ENCODE measurements around the gene CELSR2. TPM values are rescaled to one million over a fixed set of nuclear protein-coding genes. Genes with fewer than 3 reads are reported as not detected.

Gene CELSR2
- total RNA-seq, 1 experiment from 2014 or later = 30.2 TPM

DNA sequence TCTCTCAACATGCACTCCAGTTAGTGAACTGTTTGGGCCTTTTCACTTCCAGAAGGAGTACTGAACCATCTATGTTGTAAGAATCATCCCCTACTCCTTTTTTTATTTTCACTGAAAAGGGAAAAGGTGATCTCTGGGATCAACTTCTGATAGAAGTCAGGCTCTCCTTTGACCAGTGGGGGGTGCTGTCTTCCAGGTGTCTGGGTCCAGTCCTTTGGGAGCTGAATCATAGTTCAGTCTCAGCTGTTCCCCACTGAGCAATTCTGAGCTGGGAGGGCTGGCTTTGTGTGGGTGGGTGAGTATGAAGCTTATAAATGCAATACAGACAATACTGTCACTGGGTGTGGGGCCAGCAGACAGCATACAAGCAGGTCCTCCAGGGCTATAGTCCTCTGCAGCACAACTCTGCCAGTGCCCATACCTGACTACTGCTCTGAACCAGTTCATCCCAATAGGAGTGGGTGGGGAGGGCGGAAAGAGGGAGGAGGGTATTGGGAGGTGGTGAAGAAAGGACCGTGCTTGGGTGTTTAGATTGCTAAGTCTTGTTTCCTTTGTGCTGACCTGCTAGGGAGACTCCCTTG lies 48.1 kb upstream of the CELSR2 start:
- no peaks in the 10 kb centered on the region for H3K36me3 ChIP-seq (ENCODE audit: insufficient read depth, low read length, poor library complexity, severe bottlenecking)
- H3K4me1 ChIP-seq (ENCODE audit: insufficient read depth, low read length, poor library complexity, severe bottlenecking) = peaks cover 5% of the 10 kb centered on the region
- H3K27ac ChIP-seq (ENCODE audit: low read depth, low read length, poor library complexity, severe bottlenecking) = no peak overlapping the region
- no TSS peak for BruUV-seq (replicated peaks)
- H3K4me3 ChIP-seq (ENCODE audit: low read depth, low read length, poor library complexity, severe bottlenecking) = no peak overlapping the region
- TF ChIP-seq, protein P1, sequence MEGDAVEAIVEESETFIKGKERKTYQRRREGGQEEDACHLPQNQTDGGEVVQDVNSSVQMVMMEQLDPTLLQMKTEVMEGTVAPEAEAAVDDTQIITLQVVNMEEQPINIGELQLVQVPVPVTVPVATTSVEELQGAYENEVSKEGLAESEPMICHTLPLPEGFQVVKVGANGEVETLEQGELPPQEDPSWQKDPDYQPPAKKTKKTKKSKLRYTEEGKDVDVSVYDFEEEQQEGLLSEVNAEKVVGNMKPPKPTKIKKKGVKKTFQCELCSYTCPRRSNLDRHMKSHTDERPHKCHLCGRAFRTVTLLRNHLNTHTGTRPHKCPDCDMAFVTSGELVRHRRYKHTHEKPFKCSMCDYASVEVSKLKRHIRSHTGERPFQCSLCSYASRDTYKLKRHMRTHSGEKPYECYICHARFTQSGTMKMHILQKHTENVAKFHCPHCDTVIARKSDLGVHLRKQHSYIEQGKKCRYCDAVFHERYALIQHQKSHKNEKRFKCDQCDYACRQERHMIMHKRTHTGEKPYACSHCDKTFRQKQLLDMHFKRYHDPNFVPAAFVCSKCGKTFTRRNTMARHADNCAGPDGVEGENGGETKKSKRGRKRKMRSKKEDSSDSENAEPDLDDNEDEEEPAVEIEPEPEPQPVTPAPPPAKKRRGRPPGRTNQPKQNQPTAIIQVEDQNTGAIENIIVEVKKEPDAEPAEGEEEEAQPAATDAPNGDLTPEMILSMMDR (conservative IDR thresholded peaks at IDR 0.05; ENCODE audit: low read depth, low read length) = peak; percentile 91
- TF ChIP-seq EZH2 (IDR thresholded peaks at IDR 0.05; ENCODE audit: borderline replicate concordance, low read depth, low read length, poor library complexity, severe bottlenecking) = no peak
- POLR2A ChIA-PET (ENCODE audit: low non-redundant PET) = no interaction called here
- intact Hi-C loops (cut with micrococcal nuclease; ENCODE audit: unreplicated experiment) = loop anchor here (5.0 kb wide), 2 partner anchors 61 to 196 kb away; partner anchors contain the start of gene SORT1
- no peaks in the 10 kb centered on the region for H3K9me3 ChIP-seq (ENCODE audit: low read depth, low read length, poor library complexity, severe bottlenecking)
- CTCF ChIA-PET = interaction anchor here (0.6 to 1.0 kb wide), 8 partner anchors 13 to 331 kb away, joined by 3 to 11 read pairs (median 4); partner anchors contain the start of gene SARS1
- peak; percentile 89 for DNase-seq (ENCODE audit: low spot score)
- H3K27me3 ChIP-seq (replicated peaks; ENCODE audit: insufficient read depth, low read depth, low read length, poor library complexity) = no peaks in the 10 kb centered on the region

DNA sequence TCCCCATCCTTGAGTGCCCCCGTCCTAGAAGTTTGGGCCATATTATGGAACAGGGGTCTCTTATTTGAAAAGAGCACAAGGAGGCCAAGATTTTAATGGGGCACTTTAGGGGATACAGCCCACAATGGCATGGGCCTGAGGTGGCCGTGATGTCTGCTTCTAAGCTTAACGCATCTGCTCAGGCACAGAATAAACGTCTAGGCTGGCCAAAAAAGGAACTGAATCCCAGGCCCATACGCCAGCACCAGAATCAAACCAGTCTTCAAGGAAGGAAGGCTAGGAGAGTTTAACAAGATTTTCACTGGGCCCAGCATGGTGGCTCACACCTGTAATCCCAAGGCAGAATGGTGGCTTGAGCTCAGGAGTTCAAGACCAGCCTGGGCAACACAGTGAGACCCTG lies 44.9 kb upstream of the CELSR2 start:
- H3K4me1 ChIP-seq (ENCODE audit: insufficient read depth, low read length, poor library complexity, severe bottlenecking) = peaks cover 15% of the 10 kb centered on the region
- intact Hi-C loops (cut with micrococcal nuclease; ENCODE audit: unreplicated experiment) = loop anchor here (5.0 kb wide), 2 partner anchors 58 to 193 kb away; partner anchors contain the start of gene SORT1
- H3K36me3 ChIP-seq (ENCODE audit: insufficient read depth, low read length, poor library complexity, severe bottlenecking) = no peaks in the 10 kb centered on the region
- DNase-seq (ENCODE audit: low spot score) = no peak
- POLR2A ChIA-PET (ENCODE audit: low non-redundant PET) = no interaction called here
- BruUV-seq (replicated peaks) = no TSS peak
- CTCF ChIA-PET = no interaction called here
- H3K4me3 ChIP-seq (ENCODE audit: low read depth, low read length, poor library complexity, severe bottlenecking) = no peak overlapping the region
- TF ChIP-seq EZH2 (IDR thresholded peaks at IDR 0.05; ENCODE audit: borderline replicate concordance, low read depth, low read length, poor library complexity, severe bottlenecking) = no peak
- TF ChIP-seq, protein P1 (conservative IDR thresholded peaks at IDR 0.05; ENCODE audit: low read depth, low read length) = no peak
- no peaks in the 10 kb centered on the region for H3K9me3 ChIP-seq (ENCODE audit: low read depth, low read length, poor library complexity, severe bottlenecking)
- H3K27me3 ChIP-seq (replicated peaks; ENCODE audit: insufficient read depth, low read depth, low read length, poor library complexity) = no peaks in the 10 kb centered on the region
- no peak overlapping the region for H3K27ac ChIP-seq (ENCODE audit: low read depth, low read length, poor library complexity, severe bottlenecking)

GRCh38 chr1:109206339-109206738 lies 43.0 kb upstream of the CELSR2 start:
- Histone ChIP-seq H3K9me3 (ENCODE audit: low read depth, low read length, poor library complexity, severe bottlenecking) (no peaks in the 10 kb centered on the region), H3K4me3 (ENCODE audit: low read depth, low read length, poor library complexity, severe bottlenecking) (no peak overlapping the region), H3K36me3 (ENCODE audit: insufficient read depth, low read length, poor library complexity, severe bottlenecking) (no peaks in the 10 kb centered on the region), H3K27me3 (replicated peaks; ENCODE audit: insufficient read depth, low read depth, low read length, poor library complexity) (no peaks in the 10 kb centered on the region), H3K4me1 (ENCODE audit: insufficient read depth, low read length, poor library complexity, severe bottlenecking) (peaks cover 13% of the 10 kb centered on the region), H3K27ac (ENCODE audit: low read depth, low read length, poor library complexity, severe bottlenecking) (no peak overlapping the region)
- TF ChIP-seq EZH2 (IDR thresholded peaks at IDR 0.05; ENCODE audit: borderline replicate concordance, low read depth, low read length, poor library complexity, severe bottlenecking) = no peak
- TF ChIP-seq, protein P1 (conservative IDR thresholded peaks at IDR 0.05; ENCODE audit: low read depth, low read length) = no peak
- DNase-seq (ENCODE audit: low spot score) = no peak
- BruUV-seq (replicated peaks) = no TSS peak
- POLR2A ChIA-PET (ENCODE audit: low non-redundant PET) = no interaction called here
- CTCF ChIA-PET = no interaction called here
- intact Hi-C loops (cut with micrococcal nuclease; ENCODE audit: unreplicated experiment) = no loop called here
